ENCODE measurements around the gene TMEM164.

Gene TMEM164

DNA sequence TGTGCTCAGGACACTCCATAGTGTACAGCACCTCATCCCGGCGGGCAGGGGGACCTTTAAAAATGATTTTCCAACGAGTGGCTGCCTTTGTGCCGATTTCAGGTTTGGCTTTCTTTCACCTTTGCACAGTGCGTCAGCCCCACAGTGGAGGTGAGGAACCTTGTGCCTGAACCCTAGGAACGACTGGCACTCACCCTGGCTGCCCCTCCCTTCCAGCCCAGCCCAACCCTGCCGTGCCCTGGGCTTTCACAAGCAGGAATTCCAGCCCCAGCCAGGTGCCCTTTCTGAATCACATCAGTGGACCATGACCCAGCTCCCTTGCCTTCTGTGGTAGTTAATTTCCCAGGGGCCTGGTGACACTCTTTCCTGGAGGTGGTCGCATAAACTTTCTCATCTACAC is 1.3 kb downstream of the TMEM164 start:
- no peak for DNase-seq

DNA sequence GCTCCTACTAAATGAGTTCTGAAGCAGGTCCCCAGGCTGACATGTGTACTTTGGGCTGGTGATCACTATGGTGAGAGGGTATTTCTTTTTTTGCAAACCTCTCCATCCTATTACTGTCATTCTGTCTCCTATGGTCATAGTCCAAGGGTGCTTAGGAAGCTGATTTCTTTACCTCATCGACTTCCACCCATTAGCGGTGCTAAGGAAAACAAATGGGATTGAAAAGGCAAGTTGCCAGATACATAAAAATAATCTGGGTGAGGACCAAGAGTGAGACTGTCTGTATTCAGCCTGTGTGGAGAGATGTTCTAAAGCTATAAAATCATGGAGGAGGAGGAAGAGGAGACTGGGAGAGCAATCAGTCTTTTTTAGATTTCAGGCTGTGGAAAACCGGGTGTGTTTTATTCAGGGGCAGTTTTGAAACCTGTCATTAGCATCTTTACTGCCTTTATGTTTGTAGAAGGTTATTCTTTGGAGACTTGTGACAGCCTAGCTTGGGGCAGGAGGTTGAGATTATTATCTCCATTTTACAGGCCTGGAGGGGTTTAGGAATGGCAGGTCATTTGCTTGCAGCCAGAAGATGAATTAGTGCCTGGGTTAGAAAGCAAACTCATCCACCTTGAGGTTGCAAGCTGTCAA is 1.9 kb downstream of the TMEM164 start:
- DNase-seq = no peak

DNA sequence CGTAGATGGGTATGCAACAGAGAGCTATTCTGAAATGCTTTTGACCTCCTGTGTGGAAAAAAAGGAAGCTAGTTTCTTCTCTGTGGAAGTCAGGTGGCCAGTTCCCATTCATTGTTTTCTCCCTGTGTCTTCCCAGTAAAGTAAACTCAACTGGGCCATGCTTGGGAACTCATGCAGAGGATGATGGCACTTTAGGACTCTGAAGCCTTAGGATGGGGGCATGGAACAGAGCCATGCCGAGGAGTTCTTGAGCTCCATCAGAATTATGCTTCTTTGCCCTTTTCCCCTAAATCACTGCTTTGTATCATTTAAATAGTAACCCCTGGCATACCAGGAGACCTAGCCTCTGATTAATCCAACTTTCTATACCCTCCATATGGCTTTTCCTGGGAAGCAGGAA is 3.2 kb downstream of the TMEM164 start:
- no peak for DNase-seq

DNA sequence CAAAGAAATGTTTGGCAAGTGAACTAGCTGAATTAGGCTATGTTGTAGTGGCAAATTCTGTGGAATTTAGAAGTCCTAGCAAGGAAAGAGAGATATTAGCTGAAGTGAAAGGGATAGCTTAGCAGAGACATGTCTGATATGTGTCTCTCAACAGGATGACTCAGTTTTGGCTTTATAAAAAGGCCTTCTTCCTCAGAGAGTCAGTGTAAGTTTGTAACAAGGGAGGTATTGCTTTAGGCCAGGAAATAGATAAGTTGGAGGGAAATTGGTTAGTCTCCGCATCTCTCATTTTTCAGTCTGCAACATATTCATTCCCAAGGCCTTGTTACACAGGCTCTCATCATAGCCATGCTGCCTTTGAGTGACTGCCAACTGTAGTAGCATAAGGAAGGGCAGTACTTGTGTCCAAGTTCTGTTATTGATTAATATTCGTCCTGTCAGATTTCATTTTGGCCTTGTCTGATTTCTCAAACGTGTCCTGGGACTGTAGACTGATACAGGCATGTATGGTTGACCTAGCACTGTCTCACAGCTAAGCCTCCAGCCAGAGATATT is 4.0 kb downstream of the TMEM164 start:
- no peak for DNase-seq

DNA sequence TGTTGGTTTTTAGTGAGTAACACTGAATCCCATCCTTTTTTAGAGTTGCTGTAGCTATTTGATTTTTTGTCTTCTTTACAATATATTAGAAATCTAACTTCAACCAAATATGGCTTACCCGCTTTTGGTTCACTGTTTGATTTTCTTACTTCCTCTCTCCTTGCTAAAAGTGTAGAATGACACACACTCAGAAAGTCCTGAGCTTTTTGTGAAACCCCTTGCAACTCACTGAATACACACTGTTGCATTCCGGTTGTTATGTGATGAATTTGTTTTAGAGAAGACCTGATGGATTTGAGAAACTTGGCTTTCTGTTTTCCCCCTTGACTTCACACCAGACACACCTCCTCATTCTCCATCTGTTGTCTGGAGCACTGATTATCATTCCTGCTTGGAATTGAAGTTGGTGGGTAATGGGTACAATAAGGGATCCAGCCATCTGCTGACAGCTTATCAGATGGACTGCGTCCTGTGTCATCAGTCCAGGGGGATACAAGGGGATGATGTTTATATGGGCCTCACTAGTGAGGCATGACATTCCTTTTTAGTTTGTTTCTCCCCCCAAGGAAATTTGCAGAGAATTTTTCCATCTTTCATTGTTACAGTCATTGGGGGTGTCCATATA is 5.2 kb downstream of the TMEM164 start:
- DNase-seq = no peak

DNA sequence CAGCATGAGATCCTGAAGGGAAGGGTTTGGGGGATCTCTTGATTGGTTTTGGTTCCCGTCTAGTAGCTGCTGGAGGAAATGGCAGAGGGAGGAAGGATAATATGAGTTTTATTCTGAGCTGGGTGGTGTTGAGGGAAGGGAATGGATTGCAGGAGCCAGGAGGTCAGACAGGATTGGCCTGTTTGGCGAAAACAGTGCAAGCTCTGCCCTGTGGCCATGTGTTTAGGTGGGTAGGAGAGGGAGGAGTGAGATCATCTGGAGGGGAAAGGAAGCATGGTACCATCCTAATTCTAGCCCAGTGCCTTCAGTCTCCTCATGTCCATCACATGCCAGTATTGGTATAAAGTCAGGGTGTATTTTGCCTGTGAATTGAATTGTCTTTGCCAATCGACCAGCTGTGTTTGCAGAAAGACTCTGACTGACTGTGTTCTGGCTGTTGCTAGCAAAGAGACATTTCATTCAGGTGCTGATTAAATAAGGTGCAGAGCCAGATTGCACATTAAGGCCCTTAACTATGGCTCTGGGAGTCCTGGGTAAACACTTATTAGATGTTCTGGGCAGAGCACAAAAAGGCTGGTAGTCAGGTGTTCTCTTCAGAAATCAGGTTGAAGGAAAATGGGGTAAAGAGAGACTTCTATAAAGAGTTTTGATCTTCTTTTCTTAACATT is 10.0 kb downstream of the TMEM164 start:
- no peak for DNase-seq

DNA sequence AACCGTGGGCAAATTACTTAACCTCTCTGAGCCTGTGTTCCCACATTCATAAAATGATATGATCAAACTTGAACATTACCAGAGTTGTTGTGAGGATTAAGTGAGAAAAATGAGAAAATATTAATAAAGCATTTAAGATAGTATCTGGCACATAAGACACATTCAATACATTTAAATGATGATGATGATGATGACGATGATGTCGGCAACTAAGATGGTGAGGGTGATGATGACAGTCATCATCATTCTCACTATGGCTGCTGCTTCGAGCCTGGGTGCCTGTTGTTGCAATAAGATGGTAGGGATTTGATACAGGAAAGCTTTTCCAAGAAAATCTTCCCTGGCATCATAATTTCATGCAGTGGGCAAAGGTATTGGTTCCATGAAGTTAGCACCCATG is 11.1 kb downstream of the TMEM164 start:
- no peak for DNase-seq

DNA sequence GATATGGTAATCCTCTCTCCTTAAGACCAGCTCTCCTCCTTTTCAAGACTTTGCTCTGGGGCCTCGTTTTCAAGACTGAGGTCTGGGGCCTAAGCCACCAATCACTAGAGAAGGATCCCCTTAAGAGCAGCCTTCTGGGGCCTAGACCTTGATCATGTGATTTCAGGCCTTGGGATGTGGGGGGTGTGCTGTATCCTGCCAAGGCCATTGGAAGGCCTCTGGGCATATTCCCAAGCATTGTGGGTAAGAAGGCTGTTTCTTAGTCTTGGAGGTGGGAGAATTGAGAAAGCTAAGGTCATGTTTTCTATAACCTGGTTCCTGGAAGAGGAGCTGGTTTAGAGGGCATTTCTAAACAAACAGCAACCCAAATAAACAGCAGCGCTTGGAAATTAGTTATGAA is 12.1 kb downstream of the TMEM164 start:
- no peak for DNase-seq

DNA sequence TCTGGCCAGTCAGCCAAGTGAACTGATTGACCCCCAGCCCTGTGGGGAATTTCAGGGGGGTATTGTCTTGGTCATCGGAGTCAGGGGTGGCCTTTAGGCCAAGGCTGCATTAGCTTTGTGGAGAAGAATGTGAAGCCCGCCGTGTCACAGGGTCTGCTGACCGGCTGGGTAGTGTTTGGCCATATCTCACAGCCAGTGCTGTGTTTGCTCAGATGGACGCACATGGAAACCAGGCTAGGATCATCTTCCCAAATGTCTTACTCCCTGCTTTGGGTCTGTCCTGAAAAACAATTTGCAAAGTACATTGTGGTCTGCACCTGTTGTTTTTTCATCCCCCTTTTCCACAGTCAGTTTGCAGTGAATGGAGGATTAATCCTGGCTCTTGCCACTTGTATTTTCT is 13.0 kb downstream of the TMEM164 start:
- DNase-seq = no peak

DNA sequence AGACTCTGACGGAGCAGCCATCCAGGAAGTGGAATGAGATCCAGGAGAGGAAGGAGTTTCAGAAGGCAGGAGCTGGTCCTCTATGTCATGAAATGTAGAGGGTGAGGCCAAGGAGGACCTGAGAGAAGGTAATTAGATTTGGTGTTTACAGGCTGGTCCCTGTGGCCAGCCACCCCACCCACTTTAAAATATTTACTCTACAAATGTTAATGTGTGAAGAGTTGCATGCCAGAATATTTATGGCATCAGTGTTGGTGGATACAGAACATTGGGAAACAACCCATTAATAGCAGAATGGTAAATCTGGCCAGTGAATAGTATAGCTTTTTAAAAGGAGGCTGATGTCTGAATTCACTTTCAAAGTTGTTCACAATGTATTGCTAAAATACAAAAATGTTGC is 17.6 kb downstream of the TMEM164 start:
- DNase-seq = no peak

DNA sequence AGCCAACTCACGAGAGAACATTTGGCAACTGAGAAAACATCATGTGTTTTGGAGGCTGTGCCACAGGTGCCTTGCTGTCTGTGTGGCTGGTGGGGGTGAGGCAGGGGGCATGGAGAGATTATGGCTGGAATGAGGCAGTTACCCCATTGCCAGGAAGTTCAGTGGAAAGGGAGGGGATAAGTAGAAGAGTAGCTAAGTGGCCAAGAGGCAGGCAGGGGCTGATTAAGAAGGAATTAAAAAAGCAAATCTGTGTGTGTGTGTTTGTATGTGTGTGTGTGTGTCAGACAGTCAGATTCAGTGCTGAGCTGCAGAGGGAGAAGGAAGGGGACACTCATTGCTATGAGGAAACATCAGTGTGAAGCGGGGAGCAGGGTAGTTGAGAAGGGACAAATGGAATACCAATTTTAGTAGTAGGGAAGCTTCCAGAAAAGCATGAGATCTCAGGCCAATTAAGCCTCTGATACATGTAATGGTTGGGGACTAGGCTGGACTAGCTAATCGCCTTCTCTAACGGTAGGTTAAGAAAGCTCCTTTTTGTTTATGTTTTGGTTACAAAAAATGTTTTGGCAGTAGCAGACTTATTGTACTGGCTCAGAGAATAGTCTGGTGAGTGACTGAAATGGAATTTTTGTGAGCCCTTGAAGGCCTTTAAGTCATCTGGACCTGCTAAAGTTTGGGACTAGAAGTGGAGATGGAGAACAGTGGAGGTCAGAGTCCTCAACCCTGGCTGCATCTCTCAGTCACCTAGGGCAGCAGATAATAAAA is 18.5 kb downstream of the TMEM164 start:
- DNase-seq = no peak

DNA sequence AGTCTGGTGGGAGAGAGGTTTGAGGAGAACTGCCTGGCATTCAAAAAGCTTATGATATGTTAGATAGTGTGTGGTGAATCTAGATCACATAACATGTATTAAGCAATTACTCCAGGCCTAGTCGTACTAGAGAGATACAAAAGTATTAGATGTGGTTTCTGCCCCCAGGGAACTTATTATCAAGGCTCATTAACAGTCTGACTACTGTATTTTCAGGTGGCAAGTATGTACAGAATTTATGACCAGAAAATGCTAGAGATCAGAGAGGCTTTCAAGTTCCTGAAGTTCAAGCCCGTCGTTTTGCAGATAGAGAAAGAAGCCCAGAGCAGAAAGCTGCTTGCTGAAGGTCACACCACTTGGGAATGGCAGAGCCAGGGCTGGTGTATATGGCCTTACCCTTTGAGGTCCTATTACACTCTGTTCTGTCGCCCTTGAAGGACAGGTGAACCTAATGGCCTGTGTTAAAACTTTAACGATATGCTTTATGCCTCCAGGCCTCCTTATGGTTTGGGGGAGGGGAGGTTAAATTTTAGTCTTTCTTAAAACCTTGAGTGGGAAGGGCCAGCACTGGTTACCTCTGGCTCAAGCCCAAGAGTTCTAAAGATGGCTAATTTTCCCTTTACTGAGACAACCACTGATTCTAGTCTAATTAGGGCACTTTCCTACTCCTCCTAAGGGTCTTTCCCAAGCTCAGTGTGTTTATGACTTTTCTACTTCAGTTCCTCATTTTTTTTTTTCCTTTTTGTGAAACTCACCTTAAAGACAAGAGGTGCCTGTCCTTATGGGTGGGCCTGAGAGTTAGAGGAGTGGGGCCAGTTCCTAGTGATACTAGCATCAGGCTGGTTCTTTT is 19.9 kb downstream of the TMEM164 start:
- DNase-seq = no peak

DNA sequence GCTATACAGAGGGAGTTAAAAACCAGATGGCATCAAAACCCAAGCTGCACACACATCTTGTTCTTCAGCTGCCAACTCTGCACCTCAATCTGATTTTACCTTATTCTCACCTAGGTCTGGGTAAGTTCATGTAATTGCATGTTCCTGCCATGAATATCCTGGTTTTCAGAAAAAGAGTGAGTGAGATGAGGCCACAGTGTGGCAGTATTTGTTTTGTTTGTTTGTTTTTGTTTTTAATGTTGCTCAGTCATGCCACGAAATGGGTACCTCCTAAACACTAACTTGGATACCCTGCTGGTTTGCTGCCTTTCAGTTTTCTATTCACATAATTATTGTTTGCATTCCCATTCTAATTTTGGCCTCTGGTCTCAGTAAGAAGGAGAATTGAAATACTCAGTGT is 22.5 kb downstream of the TMEM164 start:
- DNase-seq = no peak

DNA sequence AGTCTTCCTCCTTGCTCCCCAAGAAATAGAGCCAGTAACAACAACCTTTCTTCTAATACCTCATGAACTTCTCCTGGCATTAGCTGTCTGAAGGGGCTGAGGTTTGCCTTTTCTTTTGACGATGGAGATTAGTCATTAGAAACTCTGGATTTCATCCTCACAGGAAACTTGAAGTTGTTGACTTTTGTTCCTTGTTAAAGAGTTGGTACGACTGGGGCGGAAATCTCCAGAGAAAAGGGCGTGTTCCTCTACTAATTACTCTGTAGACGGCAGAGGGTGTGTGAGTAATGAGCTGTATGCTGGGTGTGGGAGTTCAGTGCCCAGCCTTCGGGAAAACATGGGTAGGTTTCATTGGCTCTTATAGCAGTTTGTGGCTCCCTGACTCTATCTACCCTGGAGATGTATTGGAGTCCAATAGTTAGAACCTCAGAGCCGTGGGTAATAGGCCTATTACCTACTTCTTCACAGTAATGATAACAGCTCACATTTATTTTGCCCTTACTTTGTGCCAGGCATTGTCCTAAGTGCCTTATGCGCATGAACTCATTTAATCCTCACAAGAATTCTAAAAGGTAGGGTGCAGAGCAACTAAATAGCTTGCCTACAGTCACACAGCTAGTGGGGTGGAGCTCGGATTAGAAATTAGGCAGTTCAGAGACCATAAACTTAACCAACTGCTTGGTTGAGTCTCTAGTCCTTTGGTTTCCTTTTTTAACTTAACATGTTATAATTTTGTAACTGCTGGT is 23.4 kb downstream of the TMEM164 start:
- no peak for DNase-seq

DNA sequence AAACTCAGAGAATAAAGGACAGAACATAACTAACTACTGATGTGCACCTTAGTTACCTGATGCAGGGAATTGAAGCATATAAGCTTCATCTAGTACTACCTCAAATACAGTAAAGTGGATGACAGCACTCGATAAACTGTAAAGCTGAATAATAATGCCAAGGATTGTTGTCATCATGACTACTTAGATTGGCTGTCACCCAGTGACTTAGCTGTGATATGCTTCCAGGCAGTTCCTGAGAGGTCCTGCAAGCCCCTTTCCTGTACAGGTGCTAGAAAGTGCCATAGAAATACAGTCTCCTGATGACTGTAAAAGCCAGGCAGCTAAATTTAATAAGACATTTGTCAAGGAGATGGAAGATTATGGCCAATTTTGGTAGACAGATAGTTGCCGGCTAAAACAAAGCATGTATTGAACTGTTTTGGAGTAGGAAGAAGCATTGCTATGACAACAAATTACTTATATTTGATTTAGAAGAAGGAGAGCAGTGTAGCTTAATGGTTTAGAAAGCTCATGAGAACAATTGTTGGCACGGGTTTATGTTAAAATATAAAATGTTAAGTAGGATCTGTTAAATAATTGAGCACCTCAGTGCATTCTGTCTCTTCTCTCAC is 29.7 kb downstream of the TMEM164 start:
- DNase-seq = no peak

DNA sequence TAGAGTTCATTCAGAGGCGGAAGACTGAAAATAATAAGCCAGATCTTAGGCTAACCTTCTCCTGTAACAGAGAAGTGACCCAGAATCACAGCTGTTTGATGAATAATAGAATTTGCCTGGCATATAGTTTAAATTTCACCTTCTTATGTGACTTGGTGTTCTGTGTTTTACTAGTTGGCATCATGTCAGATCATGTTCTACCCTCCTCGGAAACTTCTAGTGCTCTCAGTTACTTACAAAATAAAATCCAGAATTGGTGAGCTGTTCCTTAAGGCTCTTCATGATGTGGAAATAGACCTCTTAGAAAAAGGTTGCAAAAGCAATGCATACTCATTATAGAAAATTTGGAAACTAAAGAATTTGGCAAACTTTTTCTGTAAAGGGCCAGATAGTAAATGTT is 31.1 kb downstream of the TMEM164 start:
- DNase-seq = no peak

DNA sequence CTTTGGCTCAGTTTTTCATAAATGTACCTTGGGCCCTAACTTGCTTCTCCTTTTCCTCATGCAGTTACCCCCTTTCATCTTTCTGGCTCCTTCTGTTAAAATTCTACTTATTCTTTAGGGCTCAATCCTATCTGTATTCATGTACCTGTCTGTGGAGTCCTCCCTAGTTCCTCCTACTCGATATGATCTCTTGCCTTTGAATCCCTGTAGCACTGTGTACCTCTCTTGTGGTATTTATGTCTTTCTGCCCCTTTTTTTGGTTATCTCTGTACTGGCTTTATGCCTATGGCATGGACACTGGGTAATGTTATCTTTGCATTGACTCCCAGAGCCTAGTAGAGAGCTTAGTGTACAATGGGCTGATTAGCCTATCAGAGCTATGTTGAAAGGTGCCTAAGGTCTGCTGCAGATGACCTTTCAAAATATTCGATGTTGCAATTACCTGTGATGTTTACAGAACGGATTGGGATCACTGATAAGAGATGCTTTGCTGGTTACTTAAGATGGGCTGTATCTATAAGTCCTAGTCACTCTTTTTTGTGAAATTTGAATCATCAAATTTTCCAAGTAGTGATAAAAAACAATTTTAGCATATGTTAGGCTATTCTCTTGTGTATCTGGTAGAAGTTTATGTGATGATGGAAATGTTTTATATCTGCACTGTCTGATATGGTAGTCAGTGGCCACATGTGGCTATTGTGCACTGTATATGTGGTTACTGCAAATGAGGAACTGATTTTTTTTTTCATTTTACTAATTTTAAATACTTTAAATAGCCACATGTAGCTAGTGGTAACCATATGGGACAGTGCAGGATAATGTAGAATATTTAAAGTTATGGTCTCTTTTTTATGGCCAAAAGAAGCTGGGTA is 33.5 kb downstream of the TMEM164 start:
- DNase-seq = no peak

DNA sequence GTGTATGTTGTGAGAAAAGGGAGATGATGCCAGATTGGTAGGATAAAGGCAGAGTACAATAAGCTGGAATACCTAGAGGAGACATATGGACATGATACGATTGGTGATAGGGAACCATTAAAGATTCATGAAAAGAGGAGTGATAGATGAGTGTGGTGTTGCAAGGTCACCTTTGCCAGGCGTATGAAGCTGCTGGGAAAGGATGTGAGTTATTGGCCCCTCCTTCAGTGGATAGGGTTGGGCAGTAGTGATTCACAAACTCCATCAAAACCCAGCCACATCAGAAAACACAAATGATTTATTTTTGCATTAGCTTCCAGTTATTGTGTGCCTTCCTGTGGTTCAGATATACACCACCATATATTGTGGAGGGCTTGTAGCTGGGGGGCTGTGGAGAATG is 34.3 kb downstream of the TMEM164 start:
- no peak for DNase-seq

DNA sequence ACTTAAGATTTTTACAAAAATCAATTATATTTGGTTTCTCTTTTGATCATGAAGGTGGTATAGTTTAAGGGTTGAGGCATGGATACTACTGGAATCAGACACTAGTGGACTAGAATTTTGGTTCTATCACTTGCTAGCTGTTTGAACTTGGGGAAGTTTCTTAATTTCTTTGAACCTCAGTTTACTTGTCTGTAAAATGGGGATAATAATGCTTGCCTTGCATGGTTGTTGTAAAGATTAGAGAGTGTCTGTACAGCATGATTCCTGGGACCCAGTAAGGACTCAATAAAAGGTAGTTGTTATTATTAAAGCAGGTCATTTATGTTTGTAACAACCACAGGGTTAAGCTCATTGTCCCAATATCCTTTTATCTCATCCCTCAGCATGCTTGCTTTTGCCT is 36.0 kb downstream of the TMEM164 start:
- DNase-seq = no peak

DNA sequence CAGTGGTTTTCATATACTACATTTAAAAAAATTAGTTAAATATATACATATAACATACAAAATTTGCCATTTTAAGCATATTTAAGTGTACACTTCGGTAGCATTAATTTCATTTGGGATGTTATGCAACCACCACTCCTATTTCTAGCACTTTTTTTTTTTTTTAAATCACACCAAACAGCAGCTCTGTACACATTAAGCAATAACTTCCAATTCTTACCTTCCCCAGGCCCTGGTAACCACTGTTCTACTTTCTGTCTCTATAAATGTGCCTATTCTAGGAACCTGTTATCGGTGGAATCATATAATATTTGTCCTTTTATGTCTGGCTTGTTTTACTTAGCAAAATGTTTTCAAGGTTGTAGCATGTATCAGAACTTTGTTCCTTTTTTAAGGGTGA is 39.1 kb downstream of the TMEM164 start:
- no peak for DNase-seq

Data from stimulated activated CD4-positive, alpha-beta T cell treated with anti-CD3 and anti-CD28 coated beads, Interleukin-4, amount 100 ng/mL, for 24 hours (primary cell).